Upper lobe of left lung (tissue), 6 donors: Measurements from ENCODE around the gene FAM110C. TPM values are rescaled to one million over a fixed set of nuclear protein-coding genes. Genes with fewer than 3 reads are reported as not detected.

Experiments
- ATAC-seq, 2 donors: fragments of 200-7000 bp; cut with Tn5 transposase; one replicate each; pipeline ENCODE4 v1.9.1; 2022; ENCODE audit warnings: mild to moderate bottlenecking in 2 of 2, moderate library complexity in 2 of 2; ENCODE audit not compliant: low FRiP score in 2 of 2
- DNase-seq, 2 donors: peaks; one replicate each; pipeline ENCODE4 v3.0.0-alpha.2; 2019 to 2020
- H3K27ac ChIP-seq, 4 donors: fragments of 200-600 bp; sonication (generic); one replicate each; pipeline ENCODE4 v1.5.1; 2016 to 2019
- H3K27me3 ChIP-seq, 4 donors: fragments of 200-600 bp; sonication (generic); one replicate each; pipeline ENCODE4 v1.5.1; 2017 to 2019
- H3K36me3 ChIP-seq, 4 donors: fragments of 200-600 bp; sonication (generic); one replicate each; pipeline ENCODE4 v1.5.1; 2016 to 2019
- H3K4me1 ChIP-seq, 4 donors: fragments of 200-600 bp; sonication (generic); one replicate each; pipeline ENCODE4 v1.5.1; 2018 to 2019
- H3K4me3 ChIP-seq, 4 donors: fragments of 200-600 bp; sonication (generic); one replicate each; pipeline ENCODE4 v1.5.1; 2017 to 2019; ENCODE audit warnings: mild to moderate bottlenecking in 2 of 4, moderate library complexity in 1 of 4
- H3K9me3 ChIP-seq, 4 donors: fragments of 200-600 bp; sonication (generic); one replicate each; pipeline ENCODE4 v1.5.1; 2018 to 2019
- EP300 ChIP-seq, 4 donors: sonication (generic); formaldehyde crosslinking; IDR thresholded peaks; one replicate each; pipeline ENCODE4 v1.5.1; 2017; ENCODE audit warnings: antibody characterized with exemption in 4 of 4, control low read depth in 2 of 4
- POLR2A ChIP-seq, 4 donors: fragments of 450-650 bp; IDR thresholded peaks; one replicate each; pipeline ENCODE4 v1.5.1; 2016 to 2017; ENCODE audit warnings: antibody characterized with exemption in 4 of 4, mild to moderate bottlenecking in 2 of 4
- POLR2AphosphoS5 ChIP-seq, 2 donors: sonication (generic); formaldehyde crosslinking; IDR thresholded peaks; one replicate each; pipeline ENCODE4 v1.5.1; 2017; ENCODE audit warnings: antibody characterized with exemption in 2 of 2
- WGBS, 2 donors: methylation state at CpG; one replicate each; pipeline ENCODE4 v1.1.5; 2017 to 2018; 5-methylcytosine and 5-hydroxymethylcytosine counted together
- total RNA-seq, 6 donors: library from RNA; depleted of rRNA in 4 of 6; stranded (reverse); fragments of >200 nt in 4 of 6; gene quantifications; one replicate each; pipeline versions ENCODE4 v1.1.0 to v1.2.1, GENCODE V29; 2016 to 2021
- TF ChIP-seq, protein P1 (sequence below), 6 experiments: fragments of 450-650 bp in 4 of 6; fragments of 200-600 bp in 2 of 6; sonication (generic) in 2 of 6; IDR thresholded peaks; one replicate each; pipeline ENCODE4 v1.5.1; 2016 to 2019; ENCODE audit warnings: antibody characterized with exemption in 6 of 6
- donor health status: DM: no; HTN: no; CAD: no; lungs with moderate emphysema.
- donor health status: DM: no; HTN: yes; CAD: no; lungs with severe emphysema.

Gene FAM110C
- total RNA-seq, 6 donors from 2014 or later: 2.7 to 6.7 (median 4.5) TPM

DNA sequence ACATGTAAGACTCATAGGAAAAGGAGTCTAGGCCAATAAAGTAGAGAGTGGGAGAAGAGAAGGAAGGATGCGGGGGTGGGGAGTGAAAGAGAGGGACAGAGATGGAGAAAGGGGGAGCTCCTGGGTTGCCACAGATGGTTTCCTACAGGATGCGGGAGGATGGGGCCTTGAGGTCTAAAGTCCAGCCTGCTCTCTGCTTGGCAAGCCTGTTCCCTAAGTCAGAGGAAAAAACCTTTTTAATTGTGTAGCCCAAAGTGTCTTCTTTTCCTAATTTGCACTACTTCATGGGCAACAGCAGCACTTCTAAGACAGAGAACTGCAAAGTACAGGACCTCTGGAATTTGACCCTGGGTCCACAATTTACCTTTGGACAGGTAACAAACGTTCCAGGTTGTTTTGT lies 1.4 kb upstream of the FAM110C start:
- no peaks in the 10 kb centered on the region for H3K9me3 ChIP-seq
- peaks cover 0 to 19% (median 7%) of the 10 kb centered on the region in 4 donors for H3K27me3 ChIP-seq
- 65 to 66% methylated on average over 3 of the region's 3 CpGs for WGBS, 2 donors
- TF ChIP-seq, protein P1, sequence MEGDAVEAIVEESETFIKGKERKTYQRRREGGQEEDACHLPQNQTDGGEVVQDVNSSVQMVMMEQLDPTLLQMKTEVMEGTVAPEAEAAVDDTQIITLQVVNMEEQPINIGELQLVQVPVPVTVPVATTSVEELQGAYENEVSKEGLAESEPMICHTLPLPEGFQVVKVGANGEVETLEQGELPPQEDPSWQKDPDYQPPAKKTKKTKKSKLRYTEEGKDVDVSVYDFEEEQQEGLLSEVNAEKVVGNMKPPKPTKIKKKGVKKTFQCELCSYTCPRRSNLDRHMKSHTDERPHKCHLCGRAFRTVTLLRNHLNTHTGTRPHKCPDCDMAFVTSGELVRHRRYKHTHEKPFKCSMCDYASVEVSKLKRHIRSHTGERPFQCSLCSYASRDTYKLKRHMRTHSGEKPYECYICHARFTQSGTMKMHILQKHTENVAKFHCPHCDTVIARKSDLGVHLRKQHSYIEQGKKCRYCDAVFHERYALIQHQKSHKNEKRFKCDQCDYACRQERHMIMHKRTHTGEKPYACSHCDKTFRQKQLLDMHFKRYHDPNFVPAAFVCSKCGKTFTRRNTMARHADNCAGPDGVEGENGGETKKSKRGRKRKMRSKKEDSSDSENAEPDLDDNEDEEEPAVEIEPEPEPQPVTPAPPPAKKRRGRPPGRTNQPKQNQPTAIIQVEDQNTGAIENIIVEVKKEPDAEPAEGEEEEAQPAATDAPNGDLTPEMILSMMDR (IDR thresholded peaks at IDR 0.05): no peak
- TF ChIP-seq EP300 (IDR thresholded peaks at IDR 0.05): no peak
- peaks cover 5 to 28% (median 17%) of the 10 kb centered on the region in 4 donors for H3K4me1 ChIP-seq
- ATAC-seq (no peak), DNase-seq (no peak)
- H3K4me3 ChIP-seq: peak overlapping the region in 1 of 4 donors; percentile 53
- no peaks in the 10 kb centered on the region for H3K36me3 ChIP-seq
- peak overlapping the region in 2 of 4 donors; percentile 80 for H3K27ac ChIP-seq

GRCh38 chr2:47346-47725 lies 1.0 kb upstream of the FAM110C start:
- Histone ChIP-seq H3K4me3 (peak overlapping the region in 3 of 4 donors; percentile 53 to 66 (median 66)), H3K36me3 (no peaks in the 10 kb centered on the region), H3K27me3 (peaks cover 0 to 19% (median 7%) of the 10 kb centered on the region in 4 donors), H3K9me3 (no peaks in the 10 kb centered on the region), H3K4me1 (peaks cover 5 to 28% (median 18%) of the 10 kb centered on the region in 4 donors), H3K27ac (peak overlapping the region; percentile 80 to 88 (median 83))
- DNase-seq (peak in 1 of 2 donors; percentile 47), ATAC-seq (peak in 1 of 2 donors; percentile 8)
- 30 to 42% methylated on average over 12 to 14 of the region's 14 CpGs for WGBS, 2 donors
- TF ChIP-seq, protein P1 (IDR thresholded peaks at IDR 0.05): no peak
- TF ChIP-seq POLR2A (IDR thresholded peaks at IDR 0.05) (no peak), EP300 (IDR thresholded peaks at IDR 0.05) (no peak), POLR2AphosphoS5 (IDR thresholded peaks at IDR 0.05) (no peak)

GRCh38 chr2:46131-46470 lies 204 bp downstream of the FAM110C start:
- peak in 1 of 2 donors; percentile 18 for ATAC-seq
- TF ChIP-seq EP300 (IDR thresholded peaks at IDR 0.05) (no peak), POLR2AphosphoS5 (IDR thresholded peaks at IDR 0.05) (no peak), POLR2A (IDR thresholded peaks at IDR 0.05) (peak in 1 of 4 donors; percentile 62)
- TF ChIP-seq, protein P1 (IDR thresholded peaks at IDR 0.05): peak in 1 of 6 experiments; percentile 9
- peak overlapping the region; percentile 53 to 66 (median 60) for H3K4me3 ChIP-seq
- H3K9me3 ChIP-seq: no peaks in the 10 kb centered on the region
- DNase-seq: no peak
- H3K4me1 ChIP-seq: peaks cover 5 to 28% (median 18%) of the 10 kb centered on the region in 4 donors
- H3K27me3 ChIP-seq: peaks cover 0 to 19% (median 7%) of the 10 kb centered on the region in 4 donors
- H3K27ac ChIP-seq: peak overlapping the region; percentile 80 to 88 (median 83)
- H3K36me3 ChIP-seq: no peaks in the 10 kb centered on the region
- WGBS, 2 donors: 0 to 2% methylated on average over 7 to 22 of the region's 52 CpGs

DNA sequence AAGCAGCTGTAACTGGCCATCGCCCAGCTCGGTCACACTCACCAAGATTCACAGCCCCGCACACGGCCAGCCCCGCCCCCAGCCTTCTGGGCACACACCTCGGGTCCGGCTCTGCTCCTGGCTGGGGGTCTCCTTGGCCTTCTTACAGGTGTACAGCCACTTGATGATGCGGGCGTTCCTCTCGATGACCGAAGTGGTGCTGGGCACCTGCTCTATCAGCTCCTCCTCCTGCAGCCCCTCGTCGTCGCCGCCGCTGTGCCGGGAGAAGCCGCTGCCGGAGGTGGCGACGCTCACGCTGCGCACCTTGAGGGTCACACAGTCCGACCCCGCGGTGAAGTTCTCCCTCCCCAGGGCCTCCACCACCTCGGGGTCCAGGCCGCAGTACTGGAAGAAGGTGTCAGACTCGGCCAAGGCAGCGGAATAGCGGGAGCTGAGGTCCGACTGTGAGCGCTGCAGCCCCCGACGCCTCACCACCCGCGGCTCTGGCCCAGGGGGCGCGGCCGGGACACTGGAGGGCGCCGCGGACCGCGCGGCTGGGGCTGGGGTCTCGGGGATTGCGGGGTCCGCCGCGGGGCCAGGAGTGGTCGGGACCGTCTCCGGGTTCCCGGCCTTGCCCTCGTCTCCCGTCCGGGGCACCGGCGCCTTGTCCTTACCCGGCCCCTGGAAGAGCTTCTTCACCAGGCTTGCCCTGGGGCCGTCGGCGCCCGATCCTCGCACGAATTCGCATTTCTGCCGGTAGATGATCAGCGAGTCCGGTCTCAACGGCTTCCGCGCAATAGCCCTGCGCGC lies 769 bp downstream of the FAM110C start:
- H3K27me3 ChIP-seq: peaks cover 0 to 19% (median 7%) of the 10 kb centered on the region in 4 donors
- no peaks in the 10 kb centered on the region for H3K9me3 ChIP-seq
- H3K27ac ChIP-seq: peak overlapping the region; percentile 15 to 88 (median 80)
- peak overlapping the region; percentile 53 to 66 (median 60) for H3K4me3 ChIP-seq
- DNase-seq: peak in 1 of 2 donors; percentile 85
- no peaks in the 10 kb centered on the region for H3K36me3 ChIP-seq
- TF ChIP-seq, protein P1 (IDR thresholded peaks at IDR 0.05): no peak
- TF ChIP-seq EP300 (IDR thresholded peaks at IDR 0.05) (no peak), POLR2AphosphoS5 (IDR thresholded peaks at IDR 0.05) (no peak), POLR2A (IDR thresholded peaks at IDR 0.05) (no peak)
- WGBS, 2 donors: 7 to 9% methylated on average over 7 to 40 of the region's 76 CpGs
- ATAC-seq: no peak
- H3K4me1 ChIP-seq: peaks cover 5 to 28% (median 18%) of the 10 kb centered on the region in 4 donors
